T1000 (cell line): ENCODE results near the gene C1QTNF9B.
"Not testable (repeated sequence)": the region's sequence is repeated elsewhere in the genome, so short reads cannot be mapped to it uniquely, and the experiment has no call there.

Experiments used
- DNase-seq: peaks from one replicate; lab custom pipeline; 2025; ENCODE audit warnings: mixed read lengths; lab: John Stamatoyannopoulos, UW

Gene C1QTNF9B

GRCh38 chr13:23893791-23894190 is 3.5 kb downstream of the C1QTNF9B start:
- not testable (repeated sequence) for DNase-seq

- DNase-seq: no peak
Observed at GRCh38 chr13:23889615-23890607, 7.4 kb downstream of the C1QTNF9B start.

GRCh38 chr13:23888658-23889614 is 8.4 kb downstream of the C1QTNF9B start, which contains the start of gene MIPEP:
MIPEP (minus strand) TSS chr13:23889400; CDS start chr13:23889320, 80 bp downstream.
- peak; percentile 65 for DNase-seq

GRCh38 chr13:23884361-23884760 is 12.9 kb downstream of the C1QTNF9B start:
- DNase-seq: not testable (repeated sequence)

- no peak for DNase-seq
Observed at GRCh38 chr13:23883255-23883654, 14.0 kb downstream of the C1QTNF9B start.

- not testable (repeated sequence) for DNase-seq
Observed at GRCh38 chr13:23881402-23881800, 15.9 kb downstream of the C1QTNF9B start.

- not testable (repeated sequence) for DNase-seq
Observed at GRCh38 chr13:23880493-23881401, 16.6 kb downstream of the C1QTNF9B start.

GRCh38 chr13:23877286-23877685 is 20.0 kb downstream of the C1QTNF9B start:
- no peak for DNase-seq

- DNase-seq: no peak
Observed at GRCh38 chr13:23876265-23876664, 21.0 kb downstream of the C1QTNF9B start.

- no peak for DNase-seq
Observed at GRCh38 chr13:23871616-23872220, 25.6 kb downstream of the C1QTNF9B start.

- DNase-seq: no peak
Observed at GRCh38 chr13:23870356-23871140, 26.8 kb downstream of the C1QTNF9B start.

- no peak for DNase-seq
Observed at GRCh38 chr13:23868521-23868920, 28.8 kb downstream of the C1QTNF9B start.

GRCh38 chr13:23867027-23867491 is 30.2 kb downstream of the C1QTNF9B start:
- no peak for DNase-seq

- no peak for DNase-seq
Observed at GRCh38 chr13:23866420-23867026, 30.8 kb downstream of the C1QTNF9B start.

- DNase-seq: no peak
Observed at GRCh38 chr13:23865906-23866305, 31.4 kb downstream of the C1QTNF9B start.

GRCh38 chr13:23865026-23865425 is 32.3 kb downstream of the C1QTNF9B start:
- DNase-seq: no peak

GRCh38 chr13:23861310-23861709 is 36.0 kb downstream of the C1QTNF9B start:
- no peak for DNase-seq

GRCh38 chr13:23859904-23860303 is 37.4 kb downstream of the C1QTNF9B start:
- no peak for DNase-seq

GRCh38 chr13:23859455-23859854 is 37.8 kb downstream of the C1QTNF9B start:
- DNase-seq: no peak
